ENCODE results near the gene RNF115.
"Not testable (repeated sequence)": the region's sequence is repeated elsewhere in the genome, so short reads cannot be mapped to it uniquely, and the experiment has no call there.

The RNF115 gene

DNA sequence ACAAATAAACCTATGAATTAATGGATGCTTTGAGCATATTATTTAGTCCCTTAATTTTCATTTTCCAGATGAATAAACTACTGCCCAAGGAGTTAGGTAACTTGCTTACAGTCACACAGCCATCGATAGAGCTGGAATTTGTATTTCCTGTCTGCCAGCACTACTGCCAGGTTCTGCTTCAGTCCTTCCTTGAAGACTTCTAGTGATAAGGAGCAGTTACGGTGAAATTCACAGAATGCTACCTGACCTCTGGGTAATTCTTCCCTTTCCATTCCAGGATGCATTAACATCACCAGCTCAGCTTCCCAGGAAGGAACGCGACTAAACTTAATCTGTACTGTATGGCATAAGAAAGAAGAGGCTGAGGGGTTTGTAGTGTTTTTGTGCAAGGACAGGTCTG is 93.4 kb downstream of the RNF115 start:
- DNase-seq (ENCODE audit: low read depth, low spot score): no peak

DNA sequence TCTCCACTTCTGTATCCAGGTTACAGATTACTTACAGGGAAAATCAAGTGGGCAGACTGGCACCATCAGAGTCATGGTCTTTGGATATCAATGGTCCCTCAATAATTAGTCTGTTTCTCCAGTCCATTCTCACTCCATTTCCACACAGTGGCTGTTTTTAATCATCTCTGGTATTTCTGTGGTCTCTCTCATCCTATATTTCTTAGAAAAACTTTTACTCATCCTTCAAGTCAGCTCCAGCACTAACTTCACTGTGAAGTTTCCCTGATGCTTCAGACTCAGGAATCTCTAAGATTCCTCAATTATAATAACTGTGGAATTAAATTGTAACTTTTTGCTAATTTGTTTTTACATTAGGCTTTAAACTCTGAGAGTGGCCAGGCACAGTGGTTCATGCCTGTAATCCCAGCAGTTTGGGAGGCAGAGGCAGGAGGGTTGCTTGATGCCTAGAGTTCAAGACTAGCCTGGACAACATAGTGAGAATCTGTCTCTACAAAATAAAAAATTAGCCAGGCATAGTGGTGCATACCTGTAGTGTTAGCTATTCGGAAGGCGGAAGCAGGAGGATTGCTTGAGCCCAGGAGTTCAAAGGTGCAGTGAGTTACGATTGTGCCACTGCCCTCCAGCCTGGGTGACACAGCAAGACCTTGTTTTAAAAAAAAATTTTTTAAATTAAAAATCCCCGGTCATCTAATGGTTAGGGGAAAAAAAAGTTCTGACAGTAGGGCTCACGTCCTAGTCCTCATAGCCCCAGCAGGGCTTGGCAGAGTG is 94.0 kb downstream of the RNF115 start:
- no peak for DNase-seq (ENCODE audit: low read depth, low spot score)

DNA sequence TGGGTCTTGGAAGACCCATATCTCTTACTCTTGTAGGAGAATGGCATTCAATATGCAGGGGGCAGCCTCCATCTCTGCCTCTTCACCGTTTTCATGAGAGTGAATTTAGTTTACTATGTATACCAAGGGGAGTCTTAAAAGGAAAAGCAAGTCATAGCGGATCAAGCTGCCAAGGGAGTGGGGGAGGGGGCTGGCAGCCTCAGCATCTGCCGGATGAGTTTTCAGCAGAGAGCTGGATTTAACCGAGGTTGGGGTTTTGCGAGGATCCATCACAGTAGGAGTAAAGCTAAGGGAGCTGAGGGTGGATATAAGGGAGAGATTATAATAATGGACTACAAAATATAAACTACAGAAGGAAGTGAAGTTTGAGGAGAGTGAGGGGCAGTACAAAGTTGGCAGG is 94.7 kb downstream of the RNF115 start:
- DNase-seq (ENCODE audit: low read depth, low spot score): no peak

DNA sequence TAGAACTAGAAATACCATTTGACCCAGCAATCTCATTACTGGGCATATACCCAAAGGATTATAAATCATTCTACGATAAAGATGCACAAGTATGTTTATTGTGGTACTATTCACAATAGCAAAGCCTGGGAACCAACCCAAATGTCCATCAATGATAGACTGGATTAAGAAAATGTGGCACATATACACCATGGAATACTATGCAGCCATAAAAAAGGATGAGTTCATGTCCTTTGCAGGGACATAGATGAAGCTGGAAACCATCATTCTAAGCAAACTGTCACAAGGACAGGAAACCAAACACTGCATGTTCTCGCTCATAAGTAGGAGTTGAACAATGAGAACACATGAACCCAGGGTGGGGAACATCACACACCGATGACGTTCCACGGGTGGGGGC is 97.7 kb downstream of the RNF115 start:
- not testable (repeated sequence) for DNase-seq (ENCODE audit: low read depth, low spot score)

DNA sequence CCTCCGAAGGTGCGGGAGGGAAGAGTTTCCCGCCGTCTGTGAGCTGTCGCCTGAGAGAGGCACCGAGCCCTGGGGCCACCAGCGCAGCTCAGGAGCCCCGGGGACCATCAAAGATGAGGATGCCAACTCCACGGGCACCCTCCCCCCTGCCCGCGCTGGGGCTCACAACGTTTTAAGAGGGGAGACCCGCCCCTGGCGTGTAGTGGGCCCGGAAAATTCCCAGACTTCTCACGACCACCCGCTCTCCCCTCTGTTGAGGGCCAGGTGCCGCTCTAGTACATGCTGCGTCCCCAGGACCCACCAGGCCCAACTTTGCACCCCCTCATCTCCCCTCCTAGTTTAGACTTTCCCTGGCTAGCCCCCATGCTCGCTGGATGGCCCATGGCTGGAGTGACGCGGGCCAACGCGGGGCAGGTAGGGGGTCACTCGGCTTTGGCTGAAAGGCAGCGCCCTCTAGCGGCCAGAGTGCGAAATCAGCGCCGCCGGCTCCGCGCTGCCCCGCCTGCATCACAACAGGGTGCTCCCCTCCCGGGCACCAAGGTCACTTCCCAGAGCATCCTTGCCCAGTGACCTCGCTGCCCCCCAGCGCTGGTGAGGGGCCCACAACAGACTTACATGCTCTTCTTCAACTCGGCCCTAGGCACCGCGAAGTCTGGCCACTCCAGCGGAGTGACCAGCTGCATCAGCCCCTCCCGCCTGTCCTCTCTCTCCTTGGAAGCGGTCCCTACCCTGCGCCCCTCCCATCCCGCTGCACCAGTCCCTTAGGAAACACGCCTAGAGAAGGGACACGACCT is 102.8 kb downstream of the RNF115 start:
- DNase-seq (ENCODE audit: low read depth, low spot score): no peak

DNA sequence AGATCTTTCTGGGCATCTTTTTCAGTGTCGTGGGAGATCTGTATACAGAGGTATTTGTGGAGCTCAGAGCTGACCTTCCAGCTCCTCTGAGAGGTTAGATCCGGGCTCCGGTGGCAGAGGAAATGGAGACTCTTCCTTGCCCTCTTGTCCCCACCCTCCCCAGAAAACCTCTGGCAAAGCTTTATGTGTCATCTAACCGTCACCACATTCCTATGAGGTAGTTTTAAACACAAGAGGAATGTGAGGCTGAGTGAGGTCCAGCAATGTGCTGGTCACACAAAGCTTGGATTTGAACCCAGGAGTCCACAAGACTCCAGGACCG is 103.4 kb downstream of the RNF115 start:
- DNase-seq (ENCODE audit: low read depth, low spot score): no peak

DNA sequence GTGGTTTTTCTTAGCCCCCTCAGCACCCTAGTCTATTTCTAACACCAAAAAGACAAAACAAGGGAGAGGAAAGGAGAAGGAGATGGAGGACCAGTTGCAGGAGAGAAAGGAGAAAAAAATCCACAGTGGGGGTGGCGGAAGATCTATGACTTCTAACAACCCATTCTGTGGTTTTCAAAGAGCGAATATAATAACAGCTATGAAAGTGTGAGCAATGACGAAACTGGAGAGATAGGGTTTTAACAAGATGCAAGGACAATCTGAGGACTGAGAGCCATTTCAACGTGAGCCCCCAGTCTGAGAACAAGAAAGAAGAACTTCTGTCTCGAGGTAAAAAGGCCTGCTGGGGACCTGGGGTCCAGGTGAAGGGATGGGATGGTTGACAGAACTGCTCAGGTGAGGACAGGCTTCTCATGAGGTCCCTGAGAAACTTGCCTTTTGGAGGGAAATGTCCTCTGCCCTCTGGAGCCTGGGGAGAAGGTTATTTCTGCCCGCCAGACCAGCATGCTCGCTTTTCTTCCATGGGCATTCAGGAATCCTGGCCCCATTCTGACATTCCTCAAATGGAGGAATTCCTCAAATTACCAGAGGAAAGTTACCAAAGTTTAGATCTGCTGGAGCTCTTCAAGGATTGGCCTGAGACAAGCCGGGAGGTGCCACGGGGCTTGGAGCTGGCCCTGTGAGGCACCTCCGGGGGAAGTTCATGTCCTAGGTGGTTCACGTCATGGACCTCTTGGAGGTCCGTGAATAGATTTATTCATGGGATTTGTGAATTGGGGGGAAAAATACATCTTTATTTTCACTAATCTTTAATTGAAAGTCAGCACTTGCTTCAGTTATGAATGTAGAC is 104.4 kb downstream of the RNF115 start, which contains the start of gene CD160:
CD160 (plus strand) TSS at position 270 of the 850 bp plus-strand sequence. CDS start 8,829 bp downstream, outside the sequence.
- DNase-seq (ENCODE audit: low read depth, low spot score): no peak

DNA sequence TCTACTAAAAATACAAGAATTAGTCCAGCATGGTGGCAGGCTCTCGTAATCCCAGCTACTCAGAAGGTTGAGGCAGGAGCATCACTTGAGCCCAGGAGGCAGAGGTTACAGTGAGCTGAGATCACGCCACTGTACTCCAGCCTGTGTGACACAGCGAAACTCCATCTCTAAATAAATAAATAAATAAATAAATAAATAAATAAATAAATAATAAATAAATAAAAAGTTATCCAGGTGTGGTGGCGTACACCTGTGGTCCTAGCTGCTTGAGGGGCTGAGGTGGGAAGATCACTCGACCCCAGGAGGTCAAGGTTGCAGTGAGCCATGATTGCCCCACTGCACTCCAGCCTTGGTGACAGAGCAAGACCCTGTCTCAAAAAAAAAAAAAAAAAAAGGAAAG is 105.4 kb downstream of the RNF115 start:
- DNase-seq (ENCODE audit: low read depth, low spot score): not testable (repeated sequence)

DNA sequence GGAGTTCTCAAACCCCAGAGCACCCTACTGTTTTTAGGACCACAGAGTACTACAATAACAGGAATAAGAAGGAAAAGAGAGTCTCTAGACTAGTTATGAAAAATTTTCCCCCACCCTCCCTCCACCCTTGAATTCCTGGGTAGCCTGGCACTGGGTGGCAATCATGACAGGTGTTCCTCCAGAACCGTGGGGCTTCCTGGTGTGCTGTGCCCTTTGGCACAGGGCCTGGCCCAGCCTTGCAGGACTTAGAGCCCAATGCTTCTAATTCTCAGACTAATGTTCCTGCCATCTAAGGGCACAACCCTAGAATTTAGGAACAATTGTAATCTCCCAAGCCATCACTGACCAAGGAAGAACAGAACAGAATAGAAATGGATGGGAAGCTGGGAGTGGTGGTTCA is 106.1 kb downstream of the RNF115 start:
- DNase-seq (ENCODE audit: low read depth, low spot score): no peak

DNA sequence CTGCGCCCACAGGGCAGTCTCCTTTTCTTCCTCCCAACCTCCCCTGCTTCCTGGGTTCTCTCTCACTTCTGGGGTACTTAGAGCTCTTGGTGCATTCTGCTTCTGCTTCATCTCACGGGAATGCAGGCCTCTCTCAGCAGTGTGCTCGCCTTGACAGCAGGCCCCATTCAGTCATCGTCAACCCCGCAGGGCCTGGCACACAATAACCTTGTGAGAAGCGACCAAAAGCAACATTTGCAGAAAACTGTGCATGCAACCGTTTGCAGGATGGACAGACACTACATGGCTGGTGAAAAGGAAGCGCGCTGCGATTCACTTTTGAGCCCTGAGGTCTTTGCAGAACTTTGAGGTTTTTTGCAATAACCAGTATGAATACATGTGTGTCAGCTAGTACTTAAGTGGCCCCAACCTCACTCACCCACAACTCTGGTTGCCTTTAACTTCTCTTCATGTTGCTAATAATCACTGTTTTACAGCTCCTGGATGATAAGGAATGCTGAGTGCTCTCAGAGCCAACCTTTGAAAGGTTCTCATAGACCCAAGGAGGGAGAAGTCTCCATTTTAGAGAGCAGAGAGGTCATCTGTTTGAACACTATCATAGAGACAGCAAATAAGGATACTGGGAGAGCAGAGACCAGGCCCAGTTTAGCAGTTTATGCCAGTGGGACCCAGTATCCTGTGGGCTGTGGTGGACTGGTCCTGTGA is 107.1 kb downstream of the RNF115 start:
- no peak for DNase-seq (ENCODE audit: low read depth, low spot score)

DNA sequence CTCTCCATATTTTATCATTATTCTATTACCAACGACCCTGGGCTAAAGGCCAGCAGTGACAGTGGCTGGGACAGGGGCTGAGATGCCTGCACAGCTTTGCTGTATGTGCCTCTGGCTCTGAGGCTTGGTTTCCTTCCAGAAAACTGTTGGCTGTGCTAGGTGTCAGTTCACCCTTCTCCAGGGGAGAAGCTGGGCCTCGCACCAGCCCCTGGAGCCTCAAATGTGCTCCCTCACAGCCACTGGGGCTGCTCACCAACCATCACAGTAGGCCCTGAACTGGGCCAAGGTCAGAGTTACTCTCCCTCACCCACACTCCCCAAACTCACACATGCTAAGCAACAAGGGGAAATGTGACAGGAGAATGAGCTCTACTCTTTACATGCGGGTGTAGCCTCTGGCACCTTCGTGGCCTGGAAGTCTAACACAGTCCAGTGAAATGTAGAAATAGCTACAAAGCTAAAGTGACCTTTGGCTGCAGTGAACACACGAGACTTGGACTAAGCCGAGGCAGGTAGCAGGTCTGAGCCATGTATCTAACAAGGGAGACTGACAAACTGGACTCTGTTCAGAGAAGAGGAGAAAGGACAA is 109.3 kb downstream of the RNF115 start:
- no peak for DNase-seq (ENCODE audit: low read depth, low spot score)

DNA sequence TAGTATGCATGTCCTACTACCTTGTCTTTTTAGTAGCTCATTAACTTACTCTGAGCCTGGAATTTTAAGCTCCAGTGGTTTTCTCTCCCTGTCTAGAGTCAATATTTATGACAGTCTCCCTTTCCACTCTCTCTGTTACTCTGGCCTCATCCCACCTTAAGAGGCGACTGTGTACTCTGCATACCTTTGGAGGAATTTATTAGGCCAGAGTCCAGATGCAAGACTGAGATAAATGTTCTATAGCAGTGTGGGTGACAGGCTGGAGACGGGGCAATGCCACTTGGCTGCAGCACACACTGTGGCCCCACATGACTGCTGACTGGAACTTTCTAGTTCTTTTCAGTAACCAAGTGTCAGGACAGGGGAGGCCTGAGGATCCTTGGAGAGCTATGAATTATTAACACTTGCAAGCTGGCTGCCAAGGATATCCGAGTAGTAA is 112.7 kb downstream of the RNF115 start:
- DNase-seq (ENCODE audit: low read depth, low spot score): no peak

DNA sequence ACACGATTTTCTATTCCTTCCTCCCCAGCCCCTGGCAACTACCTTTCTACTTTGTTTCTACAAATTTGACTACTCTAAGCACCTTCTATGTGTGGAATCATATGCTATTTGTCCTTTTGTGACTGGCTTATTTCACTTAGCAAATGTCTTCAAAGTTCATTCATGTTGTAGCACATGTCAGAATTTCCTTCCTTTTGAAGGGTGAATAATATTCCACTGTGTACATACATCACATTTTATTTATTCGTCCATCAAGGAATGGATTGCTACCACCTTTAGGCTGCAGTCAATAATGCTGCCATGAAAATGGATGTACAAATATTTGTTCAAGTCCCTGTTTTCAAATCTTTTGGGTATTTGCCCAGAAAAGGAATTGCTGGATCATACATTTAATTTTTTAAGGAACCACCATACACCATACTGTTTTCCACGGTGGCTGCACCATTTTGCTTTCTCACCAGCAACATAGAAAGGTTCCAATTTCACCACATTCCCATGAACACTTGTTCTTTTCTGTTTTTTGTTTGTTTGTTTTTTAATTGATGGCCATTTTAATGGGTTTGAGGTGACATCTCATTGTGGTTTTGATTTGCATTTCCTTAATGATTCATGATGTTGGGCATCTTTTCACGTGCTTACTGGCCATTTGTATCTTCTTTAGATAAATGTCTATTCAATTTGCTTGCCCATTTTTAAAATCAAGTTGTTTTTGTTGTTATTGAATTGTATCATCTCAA is 113.4 kb downstream of the RNF115 start:
- DNase-seq (ENCODE audit: low read depth, low spot score): no peak

DNA sequence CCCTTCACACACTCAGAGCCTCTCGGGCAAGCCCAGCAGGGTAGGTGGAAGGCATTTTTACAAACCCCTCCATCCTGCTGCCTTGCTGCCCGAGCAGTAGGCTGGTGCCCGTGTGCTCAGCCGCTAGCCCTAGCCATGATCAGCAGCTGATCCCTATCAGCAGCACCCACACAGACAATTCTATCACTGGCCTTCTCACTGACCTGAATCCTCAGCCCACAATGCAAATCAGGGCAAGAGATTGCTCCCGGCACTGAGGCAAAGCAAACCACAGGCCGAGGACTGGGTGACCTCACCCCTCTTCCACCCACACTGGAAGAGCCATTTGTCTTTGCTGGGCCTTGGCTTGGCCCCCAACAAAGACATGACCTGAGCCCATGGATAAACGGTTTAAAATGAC is 115.8 kb downstream of the RNF115 start:
- DNase-seq (ENCODE audit: low read depth, low spot score): no peak

DNA sequence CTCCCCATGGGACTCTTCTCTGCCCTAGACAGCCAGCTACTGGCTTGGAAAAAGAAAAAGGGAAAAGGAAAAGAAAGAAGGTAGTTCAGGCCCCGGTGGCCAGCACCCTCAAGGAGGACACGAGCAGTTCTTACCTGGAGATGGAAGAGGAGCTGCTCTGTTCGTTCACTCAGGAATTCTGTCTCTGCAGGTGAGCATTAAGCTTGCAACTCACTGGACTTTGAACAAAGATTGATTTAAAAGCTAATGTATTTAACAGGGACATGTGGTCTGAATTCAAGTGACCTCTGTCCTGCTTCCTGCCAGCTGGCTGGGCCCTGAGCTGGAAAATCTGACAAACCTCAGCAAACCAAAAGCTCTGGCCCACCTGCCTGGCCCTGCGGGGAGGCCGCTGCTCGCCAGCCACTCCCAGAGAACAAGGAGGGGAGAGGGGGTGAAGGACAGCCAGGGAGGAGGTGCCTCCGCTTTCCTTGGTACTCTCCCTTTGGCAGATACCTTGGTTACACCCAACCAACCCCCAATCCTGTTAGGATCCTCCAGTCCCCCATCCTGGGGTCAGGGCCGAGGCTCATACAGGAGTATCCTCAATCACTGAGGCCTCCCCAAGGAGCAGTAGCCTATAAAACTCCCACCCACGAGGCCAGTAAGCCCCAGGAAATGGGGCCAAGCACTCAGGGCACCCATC is 116.6 kb downstream of the RNF115 start, which contains the start of gene PDZK1:
PDZK1 (minus strand) TSS at position 186 of the 685 bp plus-strand sequence. CDS start 19,347 bp downstream, outside the sequence.
- DNase-seq (ENCODE audit: low read depth, low spot score): no peak

DNA sequence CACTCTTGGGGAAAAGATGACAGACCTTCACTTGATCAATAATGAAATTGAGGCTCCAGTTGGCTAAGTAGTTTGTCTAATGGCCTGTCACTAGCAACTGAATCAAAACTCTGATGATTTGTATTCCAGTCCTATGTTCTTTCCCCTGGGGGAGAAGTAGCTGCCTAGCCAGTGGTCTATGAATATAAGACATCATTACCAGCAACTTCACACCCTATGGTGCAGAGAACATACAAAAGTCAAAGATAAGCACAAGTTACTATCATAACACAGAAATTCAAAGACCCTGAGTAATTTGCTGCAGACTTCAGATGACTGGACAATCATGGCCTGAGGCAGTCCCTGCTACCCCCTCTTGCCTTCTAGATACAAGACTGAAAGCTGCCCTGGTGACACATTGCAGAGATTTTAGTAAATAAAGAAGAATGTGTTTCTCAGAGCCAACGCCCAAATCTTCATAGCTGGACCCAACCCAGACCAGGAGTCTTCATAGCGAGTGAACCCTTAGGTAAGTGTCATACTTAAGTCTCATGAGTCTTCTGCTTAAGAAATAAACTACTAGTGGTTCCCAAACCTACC is 117.7 kb downstream of the RNF115 start:
- no peak for DNase-seq (ENCODE audit: low read depth, low spot score)

DNA sequence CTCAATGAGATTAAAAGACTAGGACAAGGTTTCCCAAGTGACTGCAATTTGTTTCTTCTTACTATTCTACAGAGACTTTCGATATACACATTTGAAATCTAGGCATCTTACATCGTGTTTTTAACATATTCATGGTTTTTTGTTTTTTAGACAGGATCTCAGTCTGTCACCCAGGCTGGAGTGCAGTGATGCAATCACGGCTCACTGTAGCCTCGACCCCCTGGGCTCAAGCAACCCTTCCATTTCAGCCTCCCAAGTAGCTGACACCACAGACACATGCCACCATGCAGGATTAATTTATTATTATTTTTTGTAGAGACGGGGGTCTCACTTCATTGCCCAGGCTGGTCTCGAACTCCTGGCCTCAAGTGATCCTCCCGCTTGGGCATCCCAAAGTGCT is 118.3 kb downstream of the RNF115 start:
- DNase-seq (ENCODE audit: low read depth, low spot score): no peak

DNA sequence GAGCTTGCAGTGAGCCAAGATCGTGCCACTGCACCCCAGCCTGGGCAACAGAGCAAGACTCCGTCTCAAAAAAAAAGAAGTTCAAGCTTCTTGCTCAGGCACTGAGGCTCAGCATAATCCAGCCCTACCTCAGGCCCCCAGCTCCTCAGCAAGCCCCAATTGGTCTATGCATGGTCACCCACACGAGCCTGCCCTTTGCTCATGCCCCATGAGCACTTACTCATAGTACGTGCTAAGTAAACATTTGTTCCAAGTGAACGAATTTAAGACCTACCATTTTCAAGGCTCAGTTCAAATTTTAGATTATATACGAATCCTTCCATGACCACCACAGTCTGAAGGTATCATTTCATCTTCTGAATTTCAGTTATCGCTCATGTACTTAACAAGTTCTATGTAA is 121.1 kb downstream of the RNF115 start:
- DNase-seq (ENCODE audit: low read depth, low spot score): no peak

DNA sequence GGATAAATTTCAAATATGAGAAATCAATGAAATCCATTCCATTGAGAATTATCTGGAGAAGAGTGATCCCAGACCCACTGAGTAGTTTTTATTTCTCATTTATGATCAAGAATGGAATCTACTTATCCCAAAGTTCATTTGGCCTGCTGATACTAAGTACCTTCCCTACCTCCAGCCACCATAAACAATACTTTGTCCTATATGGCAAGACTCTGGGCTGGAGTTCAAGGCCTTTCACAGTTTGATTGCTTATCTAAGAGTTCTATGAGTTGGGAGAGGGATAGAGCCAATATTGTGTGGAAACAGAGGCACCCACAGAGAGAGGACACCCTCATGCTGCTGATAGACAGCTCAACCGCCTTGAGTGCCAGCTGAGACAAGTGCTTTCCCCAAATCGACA is 121.8 kb downstream of the RNF115 start:
- no peak for DNase-seq (ENCODE audit: low read depth, low spot score)

Data from brain pericyte (primary cell).